H1 (cell line): ENCODE measurements around the gene TMEM236. TPM values are rescaled to one million over a fixed set of nuclear protein-coding genes. Genes with fewer than 3 reads are reported as not detected.

Experiments used
- CTCF ChIA-PET: fragments of 300-600 bp; sonication (Branson Sonifier 250); formaldehyde crosslinking; loops from one replicate; lab custom pipeline; 2021; ENCODE audit not compliant: partially characterized antibody; lab: Charles Lee
- POLR2A ChIA-PET: fragments of 300-600 bp; sonication (Branson Sonifier 250); formaldehyde crosslinking; loops from one replicate; lab custom pipeline; 2021; ENCODE audit warnings: inconsistent platforms; ENCODE audit not compliant: partially characterized antibody; lab: Charles Lee
- DNase-seq, 2 experiments: peaks; one replicate each; pipeline versions ENCODE4 v3.0.0 to v3.0.0-alpha.2; 2010 to 2022; ENCODE audit warnings: low spot score in 2 of 2, low read depth in 1 of 2, mixed read lengths in 1 of 2
- FAIRE-seq: peaks from 2 replicates; lab custom pipeline; 2011; peaks lifted over from hg19 to GRCh38; lab: Jason Lieb, UNC
- H2AFZ ChIP-seq: 2 replicates; pipeline ENCODE4 v1.8.1; 2012; ENCODE audit warnings: low read length, inconsistent platforms
- H2AK5ac ChIP-seq: 2 replicates; pipeline ENCODE4 v1.6.1; 2013; ENCODE audit warnings: low read depth, low read length
- H2BK120ac ChIP-seq: replicated peaks from 2 replicates; pipeline ENCODE3; 2013; ENCODE audit warnings: low read depth, low read length, inconsistent platforms
- H2BK12ac ChIP-seq: 2 replicates; pipeline ENCODE4 v1.6.1; 2013; ENCODE audit warnings: low read depth, low read length
- H2BK15ac ChIP-seq: 2 replicates; pipeline ENCODE4 v1.6.1; 2013; ENCODE audit warnings: low read length
- H2BK20ac ChIP-seq: 2 replicates; pipeline ENCODE4 v1.6.1; 2013; ENCODE audit warnings: low read length
- H2BK5ac ChIP-seq: 2 replicates; pipeline ENCODE4 v1.6.1; 2013; ENCODE audit warnings: low read depth, low read length
- H3K14ac ChIP-seq: 2 replicates; pipeline ENCODE4 v1.6.1; 2013; ENCODE audit warnings: inconsistent platforms; ENCODE audit not compliant: insufficient read length
- H3K18ac ChIP-seq: 2 replicates; pipeline ENCODE4 v1.6.1; 2013; ENCODE audit warnings: low read length; ENCODE audit errors: extremely low read depth
- H3K23ac ChIP-seq: 2 replicates; pipeline ENCODE4 v1.6.1; 2013; ENCODE audit warnings: inconsistent platforms; ENCODE audit not compliant: insufficient read length
- H3K23me2 ChIP-seq: 2 replicates; pipeline ENCODE4 v1.6.1; 2013; ENCODE audit warnings: low read depth, low read length
- H3K27ac ChIP-seq: 2 replicates; pipeline ENCODE4 v1.6.1; 2011; ENCODE audit warnings: low read depth, low read length, inconsistent platforms
- H3K27me3 ChIP-seq, 4 experiments: replicated peaks in 1 of 4; 1 replicate in 1 of 4; 2 replicates in 3 of 4; pipeline versions ENCODE4 v1.6.1 to v1.8.1; 2011 to 2013; ENCODE audit warnings: low read length in 3 of 4, mild to moderate bottlenecking in 3 of 4, inconsistent platforms in 2 of 4, mixed read lengths in 2 of 4, moderate library complexity in 1 of 4; ENCODE audit not compliant: control insufficient read depth in 3 of 4, insufficient read depth in 3 of 4; ENCODE audit errors: extremely low read depth in 1 of 4
- H3K36me3 ChIP-seq, 4 experiments: 2 replicates each; pipeline versions ENCODE4 v1.6.1 to v1.8.1; 2011 to 2013; ENCODE audit warnings: mild to moderate bottlenecking in 4 of 4, low read length in 3 of 4, moderate library complexity in 2 of 4, control low read depth in 1 of 4, inconsistent platforms in 1 of 4; ENCODE audit not compliant: insufficient read depth in 4 of 4, control insufficient read depth in 2 of 4
- H3K4ac ChIP-seq: replicated peaks from 2 replicates; pipeline ENCODE3; 2013; ENCODE audit warnings: low read length, low read depth, mixed read lengths, inconsistent platforms; ENCODE audit not compliant: insufficient read length
- H3K4me1 ChIP-seq, 4 experiments: replicated peaks in 1 of 4; 1 replicate in 1 of 4; 2 replicates in 3 of 4; pipeline versions ENCODE4 v1.6.1 to v1.8.1; 2011 to 2013; ENCODE audit warnings: low read length in 3 of 4, inconsistent platforms in 2 of 4, mixed read lengths in 1 of 4; ENCODE audit not compliant: insufficient read depth in 4 of 4, control insufficient read depth in 3 of 4
- H3K4me2 ChIP-seq, 2 experiments: 2 replicates each; pipeline versions ENCODE4 v1.6.1 to v1.8.1; 2011 to 2013; ENCODE audit warnings: low read depth in 2 of 2, low read length in 2 of 2, control low read depth in 1 of 2, inconsistent platforms in 1 of 2, mild to moderate bottlenecking in 1 of 2; ENCODE audit not compliant: insufficient read depth in 1 of 2
- H3K4me3 ChIP-seq, 4 experiments: fragments of 200-600, 300-600 bp in 1 of 4; sonication (generic), shearing (Covaris generic), sonication (Bioruptor Twin) in 1 of 4; 2 replicates each; pipeline versions ENCODE4 v1.5.1 to v1.8.1; 2011 to 2016; ENCODE audit warnings: low read length in 4 of 4, low read depth in 3 of 4, control low read depth in 2 of 4, inconsistent platforms in 2 of 4, mild to moderate bottlenecking in 2 of 4, mixed read lengths in 1 of 4, moderate library complexity in 1 of 4; ENCODE audit not compliant: insufficient read depth in 2 of 4; ENCODE audit errors: extremely low read depth in 1 of 4
- H3K56ac ChIP-seq: replicated peaks from 2 replicates; pipeline ENCODE3; 2013; ENCODE audit warnings: low read depth, mild to moderate bottlenecking, mixed read lengths, low read length, inconsistent platforms; ENCODE audit not compliant: insufficient read length
- H3K79me1 ChIP-seq: 2 replicates; pipeline ENCODE4 v1.6.1; 2013; ENCODE audit warnings: low read depth, low read length, control low read depth
- H3K79me2 ChIP-seq, 2 experiments: 2 replicates each; pipeline versions ENCODE4 v1.6.1 to v1.8.1; 2012 to 2013; ENCODE audit warnings: low read length in 2 of 2, mild to moderate bottlenecking in 2 of 2, inconsistent platforms in 1 of 2; ENCODE audit not compliant: insufficient read depth in 2 of 2, control insufficient read depth in 1 of 2
- H3K9ac ChIP-seq, 4 experiments: replicated peaks in 1 of 4; 1 replicate in 1 of 4; 2 replicates in 3 of 4; pipeline versions ENCODE4 v1.6.1 to v1.8.1; 2011 to 2013; ENCODE audit warnings: low read depth in 3 of 4, low read length in 3 of 4, control low read depth in 2 of 4, mild to moderate bottlenecking in 2 of 4, moderate library complexity in 2 of 4, inconsistent platforms in 1 of 4; ENCODE audit errors: extremely low read depth in 1 of 4
- H3K9me3 ChIP-seq, 2 experiments: 2 replicates each; pipeline versions ENCODE4 v1.6.1 to v1.8.1; 2012 to 2013; ENCODE audit warnings: mild to moderate bottlenecking in 2 of 2, moderate library complexity in 2 of 2, control low read depth in 1 of 2, inconsistent platforms in 1 of 2, low read depth in 1 of 2, low read length in 1 of 2, mixed read lengths in 1 of 2; ENCODE audit not compliant: insufficient read depth in 2 of 2
- H4K20me1 ChIP-seq, 2 experiments: replicated peaks in 1 of 2; 2 replicates each; pipeline versions ENCODE3 to v1.8.1; 2011 to 2013; ENCODE audit warnings: inconsistent platforms in 2 of 2, low read length in 2 of 2, mild to moderate bottlenecking in 1 of 2; ENCODE audit not compliant: insufficient read depth in 2 of 2, control insufficient read depth in 1 of 2
- H4K5ac ChIP-seq: 2 replicates; pipeline ENCODE4 v1.6.1; 2013; ENCODE audit warnings: low read length, low read depth, mixed read lengths, inconsistent platforms; ENCODE audit not compliant: insufficient read length
- H4K8ac ChIP-seq: 2 replicates; pipeline ENCODE4 v1.8.0; 2013; ENCODE audit warnings: mild to moderate bottlenecking, moderate library complexity, low read length, inconsistent platforms; ENCODE audit not compliant: insufficient read depth; ENCODE audit errors: extremely low read depth
- H4K91ac ChIP-seq: replicated peaks from 2 replicates; pipeline ENCODE3; 2013; ENCODE audit warnings: low read length, mixed read lengths, inconsistent platforms; ENCODE audit not compliant: insufficient read length
- ASH2L ChIP-seq: fragments of 200-600, 300-600 bp; sonication (generic); IDR thresholded peaks from one replicate; pipeline ENCODE4 v1.7.1; 2017; ENCODE audit warnings: low read length
- BCL11A ChIP-seq, 2 experiments: IDR thresholded peaks; one replicate each; pipeline ENCODE4 v1.6.1; 2011; ENCODE audit warnings: low read depth in 2 of 2, low read length in 2 of 2, mild to moderate bottlenecking in 2 of 2
- CBX5 ChIP-seq: fragments of 300-800, 300-1000 bp; sonication (generic); IDR thresholded peaks from 2 replicates; pipeline ENCODE4 v1.7.1; 2016; ENCODE audit warnings: antibody characterized with exemption, low read length, low read depth
- EGR1 ChIP-seq: IDR thresholded peaks from 2 replicates; pipeline ENCODE4 v1.6.1; 2011; ENCODE audit warnings: low read depth, low read length, borderline replicate concordance
- EP300 ChIP-seq, 2 experiments: IDR thresholded peaks; 1 replicate in 1 of 2; 2 replicates in 1 of 2; pipeline ENCODE4 v1.6.1; 2011 to 2012; ENCODE audit warnings: low read depth in 2 of 2, low read length in 2 of 2, mild to moderate bottlenecking in 2 of 2, borderline replicate concordance in 1 of 2, inconsistent platforms in 1 of 2, moderate library complexity in 1 of 2
- FOSL1 ChIP-seq: IDR thresholded peaks from 2 replicates; pipeline ENCODE4 v1.6.1; 2011; ENCODE audit warnings: mild to moderate bottlenecking, low read depth, low read length, moderate library complexity; ENCODE audit not compliant: insufficient read depth
- MAX ChIP-seq: IDR thresholded peaks from 2 replicates; pipeline ENCODE4 v1.6.1; 2012; ENCODE audit warnings: inconsistent platforms
- PHF8 ChIP-seq: fragments of 200-600 bp; sonication (generic); conservative IDR thresholded peaks from 2 replicates; pipeline ENCODE4 v1.7.1; 2012; ENCODE audit warnings: low read depth, mild to moderate bottlenecking, inconsistent platforms, low read length, moderate library complexity
- RAD21 ChIP-seq, 2 experiments: IDR thresholded peaks in 1 of 2; conservative IDR thresholded peaks in 1 of 2; 2 replicates each; pipeline ENCODE4 v1.6.1; 2011; ENCODE audit warnings: low read depth in 2 of 2, low read length in 2 of 2, improper control_type of control experiment in 1 of 2, inconsistent platforms in 1 of 2, mild to moderate bottlenecking in 1 of 2, moderate library complexity in 1 of 2
- SP2 ChIP-seq: IDR thresholded peaks from 2 replicates; pipeline ENCODE4 v1.6.1; 2012; ENCODE audit warnings: mild to moderate bottlenecking, low read length, inconsistent platforms
- TAF1 ChIP-seq: IDR thresholded peaks from 2 replicates; pipeline ENCODE4 v1.6.1; 2011; ENCODE audit warnings: mild to moderate bottlenecking, low read depth, low read length
- ZNF274 ChIP-seq: IDR thresholded peaks from 2 replicates; pipeline ENCODE4 v1.7.0; 2012; ENCODE audit warnings: low read length, borderline replicate concordance; ENCODE audit errors: extremely low read depth
- WGBS, 2 experiments: shearing (Covaris generic) in 1 of 2; methylation state at CpG; one replicate each; pipeline versions ENCODE4 v1.1.6 to v1.1.7; 2013 to 2015; ENCODE audit warnings: low lambda C conversion rate in 2 of 2, mixed read lengths in 2 of 2, inconsistent platforms in 1 of 2, low coverage in 1 of 2, missing lambda C conversion rate in 1 of 2; ENCODE audit not compliant: insufficient replicate concordance in 2 of 2, insufficient coverage in 1 of 2, insufficient read length in 1 of 2; ENCODE audit errors: extremely low coverage in 1 of 2, missing lambda C conversion rate in 1 of 2; 5-methylcytosine and 5-hydroxymethylcytosine counted together
- polyA plus RNA-seq, 7 experiments: library from polyadenylated mRNA; depleted of rRNA in 3 of 7; stranded (reverse) in 5 of 7; unstranded in 2 of 7; fragments of >200 nt in 5 of 7; fragments of 200-250 nt in 2 of 7; gene quantifications; 1 replicate in 5 of 7; 2 replicates in 1 of 7; 4 replicates in 1 of 7; pipeline versions ENCODE4 v1.2.1 to v1.2.3, GENCODE V29; 2011 to 2013; ENCODE audit warnings: missing spikeins in 2 of 7, mixed read lengths in 2 of 7
- total RNA-seq: library from RNA; stranded (reverse); fragmentation: NEBNext Ultra II Directional; extraction: Animal tissue kit (Norgen Biotek cat#: 25700); gene quantifications from 2 replicates; pipeline ENCODE4 v1.2.1, GENCODE V29; 2021

Gene TMEM236
- total and polyA plus RNA-seq, 2 of the 8 experiments (the other 6 are each of a cell fraction or from before 2014, with no cell fraction given): 0.02 to 0.07 TPM

- 90% methylated on average over 6 of the region's 6 CpGs; no CpG with 5 or more reads in 1 of the 2 experiments for WGBS, 2 experiments
- H2BK5ac ChIP-seq: no peak overlapping the region
- POLR2A ChIA-PET: no interaction called here
- TF ChIP-seq SP2 (no peak), BCL11A (IDR thresholded peaks at IDR 0.05; ENCODE audit: low read depth in 2 of 2, low read length in 2 of 2) (no peak), CBX5 (no peak), EP300 (IDR thresholded peaks at IDR 0.05; ENCODE audit: borderline replicate concordance in 1 of 2, low read depth in 2 of 2, low read length in 2 of 2) (no peak), PHF8 (no peak), ASH2L (no peak), MAX (no peak), RAD21 (IDR thresholded peaks at IDR 0.05 in 1 of 2, conservative IDR thresholded peaks at IDR 0.05 in 1 of 2; ENCODE audit: low read depth in 2 of 2, low read length in 2 of 2) (no peak), EGR1 (no peak), ZNF274 (no peak), FOSL1 (no peak), TAF1 (no peak)
These were observed 42.0 kb downstream of the TMEM236 start for GRCh38 chr10:17793823-17794644.

More at GRCh38 chr10:17793823-17794644, 42.0 kb downstream of the TMEM236 start:
- Histone ChIP-seq H3K23ac (no peak overlapping the region), H4K91ac (peak overlapping the region; percentile 54), H3K9me3 (peaks cover 4% of the 10 kb centered on the region in 2 experiments; a peak in 2 of 4 replicates), H3K9ac (no peak overlapping the region; a peak in 1 of 7 replicates), H2AFZ (no peak overlapping the region), H3K36me3 (no peaks in the 10 kb centered on the region), H3K4ac (no peak overlapping the region), H3K14ac (no peak overlapping the region), H4K8ac (no peak overlapping the region), H3K79me1 (no peaks in the 10 kb centered on the region), H2BK20ac (no peak overlapping the region), H3K23me2 (no peaks in the 10 kb centered on the region), H4K20me1 (no peaks in the 10 kb centered on the region), H2BK120ac (no peak overlapping the region), H3K4me2 (no peak overlapping the region), H4K5ac (no peak overlapping the region), H3K4me3 (no peak overlapping the region), H3K56ac (no peak overlapping the region), H3K27ac (no peak overlapping the region), H3K18ac (no peak overlapping the region), H3K79me2 (no peaks in the 10 kb centered on the region), H2AK5ac (no peak overlapping the region), H2BK12ac (no peak overlapping the region), H2BK15ac (no peak overlapping the region), H3K4me1 (no peaks in the 10 kb centered on the region), H3K27me3 (no peaks in the 10 kb centered on the region)
- FAIRE-seq (no peak), DNase-seq (no peak)
- CTCF ChIA-PET: no interaction called here
